Neural progenitor cell (in vitro differentiated cells): ENCODE data around the gene SDC1.

Experiments
- EZH2 ChIP-seq: fragments of 200-600 bp; sonication (generic); IDR thresholded peaks from 2 replicates; pipeline ENCODE4 v1.6.1; 2017; ENCODE audit warnings: antibody characterized with exemption, mild to moderate bottlenecking, moderate library complexity
- TF ChIP-seq, protein P1 (sequence below): fragments of 200-600 bp; sonication (generic); IDR thresholded peaks from 2 replicates; pipeline ENCODE4 v1.5.1; 2017; ENCODE audit warnings: antibody characterized with exemption, mild to moderate bottlenecking

- TF ChIP-seq, protein P1, sequence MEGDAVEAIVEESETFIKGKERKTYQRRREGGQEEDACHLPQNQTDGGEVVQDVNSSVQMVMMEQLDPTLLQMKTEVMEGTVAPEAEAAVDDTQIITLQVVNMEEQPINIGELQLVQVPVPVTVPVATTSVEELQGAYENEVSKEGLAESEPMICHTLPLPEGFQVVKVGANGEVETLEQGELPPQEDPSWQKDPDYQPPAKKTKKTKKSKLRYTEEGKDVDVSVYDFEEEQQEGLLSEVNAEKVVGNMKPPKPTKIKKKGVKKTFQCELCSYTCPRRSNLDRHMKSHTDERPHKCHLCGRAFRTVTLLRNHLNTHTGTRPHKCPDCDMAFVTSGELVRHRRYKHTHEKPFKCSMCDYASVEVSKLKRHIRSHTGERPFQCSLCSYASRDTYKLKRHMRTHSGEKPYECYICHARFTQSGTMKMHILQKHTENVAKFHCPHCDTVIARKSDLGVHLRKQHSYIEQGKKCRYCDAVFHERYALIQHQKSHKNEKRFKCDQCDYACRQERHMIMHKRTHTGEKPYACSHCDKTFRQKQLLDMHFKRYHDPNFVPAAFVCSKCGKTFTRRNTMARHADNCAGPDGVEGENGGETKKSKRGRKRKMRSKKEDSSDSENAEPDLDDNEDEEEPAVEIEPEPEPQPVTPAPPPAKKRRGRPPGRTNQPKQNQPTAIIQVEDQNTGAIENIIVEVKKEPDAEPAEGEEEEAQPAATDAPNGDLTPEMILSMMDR: no peak
- TF ChIP-seq EZH2: no peak
Measured at GRCh38 chr2:20211860-20212458, 13.0 kb downstream of the SDC1 start.
